HG03064 (cell line): ENCODE measurements around the gene PCDHGA2.
"Not testable (repeated sequence)": the region's sequence is repeated elsewhere in the genome, so short reads cannot be mapped to it uniquely, and the experiment has no call there.

Experiments
- ATAC-seq: cut with Tn5 transposase; IDR thresholded peaks from one replicate; pipeline ENCODE4 v1.9.1; 2021; ENCODE audit warnings: low read depth; ENCODE audit not compliant: unreplicated experiment

PCDHGA2 gene

DNA sequence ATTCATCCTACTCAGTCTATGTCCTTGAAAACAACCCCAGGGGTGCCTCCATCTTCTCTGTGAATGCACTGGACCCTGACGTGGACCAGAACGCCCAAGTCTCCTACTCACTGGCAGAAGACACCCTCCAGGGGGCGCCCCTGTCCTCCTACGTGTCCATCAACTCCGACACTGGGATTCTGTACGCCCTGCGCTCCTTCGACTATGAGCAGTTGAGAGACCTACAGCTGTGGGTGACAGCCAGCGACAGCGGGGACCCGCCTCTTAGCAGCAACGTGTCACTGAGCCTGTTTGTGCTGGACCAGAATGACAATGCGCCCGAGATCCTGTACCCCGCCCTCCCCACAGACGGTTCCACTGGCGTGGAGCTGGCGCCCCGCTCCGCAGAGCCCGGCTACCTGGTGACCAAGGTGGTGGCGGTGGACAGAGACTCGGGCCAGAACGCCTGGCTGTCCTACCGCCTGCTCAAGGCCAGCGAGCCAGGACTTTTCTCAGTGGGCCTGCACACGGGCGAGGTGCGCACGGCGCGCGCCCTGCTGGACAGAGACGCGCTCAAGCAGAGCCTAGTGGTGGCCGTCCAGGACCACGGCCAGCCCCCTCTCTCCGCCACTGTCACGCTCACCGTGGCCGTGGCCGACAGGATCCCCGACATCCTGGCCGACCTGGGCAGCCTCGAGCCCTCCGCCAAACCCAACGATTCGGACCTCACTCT lies 37.0 kb downstream of the PCDHGA2 start:
- ATAC-seq: not testable (repeated sequence)

DNA sequence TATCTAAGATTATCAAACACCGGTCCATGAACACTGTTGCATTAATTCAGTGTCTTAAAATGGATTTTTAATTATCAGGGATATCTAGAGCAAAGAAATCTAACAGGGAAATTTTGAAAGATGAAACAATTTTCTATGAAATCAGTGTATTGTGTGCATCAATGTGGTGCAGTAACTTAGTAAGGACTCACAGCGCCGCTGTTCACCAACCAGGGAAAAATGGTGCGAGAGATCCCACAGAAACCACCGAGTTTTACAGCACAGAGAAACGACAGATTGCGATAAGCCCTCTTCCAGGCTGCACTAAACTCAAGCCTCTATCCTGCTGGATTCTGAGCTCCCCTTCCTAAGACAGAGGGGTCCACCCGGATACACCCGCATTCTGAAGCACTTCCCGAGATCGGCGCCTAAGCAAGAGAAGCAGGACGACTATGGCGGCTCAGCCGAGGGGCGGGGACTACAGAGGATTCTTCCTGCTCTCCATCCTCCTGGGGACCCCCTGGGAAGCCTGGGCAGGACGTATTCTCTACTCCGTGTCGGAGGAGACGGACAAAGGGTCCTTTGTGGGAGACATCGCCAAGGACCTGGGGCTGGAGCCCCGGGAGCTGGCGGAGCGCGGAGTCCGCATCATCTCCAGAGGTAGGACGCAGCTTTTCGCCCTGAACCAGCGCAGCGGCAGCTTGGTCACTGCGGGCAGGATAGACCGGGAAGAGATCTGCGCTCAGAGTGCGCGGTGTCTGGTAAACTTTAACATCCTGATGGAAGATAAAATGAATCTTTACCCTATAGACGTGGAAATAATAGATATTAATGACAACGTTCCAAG lies 44.1 kb downstream of the PCDHGA2 start, which contains the start of gene PCDHGA7:
TSS of gene PCDHGA7 (plus strand) at position 274 of the 826 bp plus-strand sequence. CDS start at position 432, 158 bp downstream.
- ATAC-seq: no peak

DNA sequence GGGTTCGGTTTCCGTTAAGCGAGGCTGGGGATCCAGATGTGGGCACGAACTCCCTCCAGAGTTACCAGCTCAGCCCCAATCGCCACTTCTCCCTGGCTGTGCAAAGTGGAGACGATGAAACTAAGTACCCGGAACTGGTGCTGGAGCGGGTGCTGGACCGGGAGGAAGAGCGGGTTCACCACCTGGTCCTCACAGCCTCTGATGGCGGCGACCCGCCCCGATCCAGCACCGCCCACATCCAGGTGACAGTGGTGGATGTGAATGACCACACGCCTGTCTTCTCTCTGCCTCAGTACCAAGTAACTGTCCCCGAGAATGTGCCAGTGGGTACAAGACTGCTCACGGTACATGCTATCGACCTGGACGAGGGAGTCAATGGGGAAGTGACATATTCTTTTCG lies 44.8 kb downstream of the PCDHGA2 start:
- ATAC-seq: no peak

DNA sequence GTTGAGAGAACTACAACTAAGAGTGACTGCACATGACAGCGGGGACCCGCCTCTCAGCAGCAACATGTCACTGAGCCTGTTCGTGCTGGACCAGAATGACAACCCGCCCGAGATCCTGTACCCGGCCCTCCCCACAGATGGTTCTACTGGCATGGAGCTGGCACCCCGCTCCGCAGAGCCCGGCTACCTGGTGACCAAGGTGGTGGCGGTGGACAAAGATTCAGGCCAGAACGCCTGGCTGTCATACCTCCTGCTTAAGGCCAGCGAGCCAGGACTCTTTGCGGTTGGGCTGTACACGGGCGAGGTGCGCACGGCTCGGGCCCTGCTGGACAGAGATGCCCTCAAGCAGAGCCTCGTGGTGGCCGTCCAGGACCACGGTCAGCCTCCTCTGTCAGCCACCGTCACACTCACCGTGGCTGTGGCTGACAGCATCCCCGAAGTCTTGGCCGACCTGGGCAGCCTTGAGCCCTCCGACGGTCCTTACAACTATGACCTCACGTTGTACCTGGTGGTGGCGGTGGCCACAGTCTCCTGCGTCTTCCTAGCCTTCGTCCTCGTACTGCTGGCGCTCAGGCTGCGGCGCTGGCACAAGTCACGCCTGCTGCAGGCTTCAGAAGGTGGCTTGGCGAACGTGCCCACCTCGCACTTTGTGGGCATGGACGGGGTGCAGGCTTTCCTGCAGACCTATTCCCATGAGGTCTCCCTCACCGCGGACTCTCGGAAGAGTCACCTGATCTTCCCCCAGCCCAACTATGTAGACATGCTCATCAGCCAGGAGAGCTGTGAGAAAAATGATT lies 46.1 kb downstream of the PCDHGA2 start:
- ATAC-seq: no peak

DNA sequence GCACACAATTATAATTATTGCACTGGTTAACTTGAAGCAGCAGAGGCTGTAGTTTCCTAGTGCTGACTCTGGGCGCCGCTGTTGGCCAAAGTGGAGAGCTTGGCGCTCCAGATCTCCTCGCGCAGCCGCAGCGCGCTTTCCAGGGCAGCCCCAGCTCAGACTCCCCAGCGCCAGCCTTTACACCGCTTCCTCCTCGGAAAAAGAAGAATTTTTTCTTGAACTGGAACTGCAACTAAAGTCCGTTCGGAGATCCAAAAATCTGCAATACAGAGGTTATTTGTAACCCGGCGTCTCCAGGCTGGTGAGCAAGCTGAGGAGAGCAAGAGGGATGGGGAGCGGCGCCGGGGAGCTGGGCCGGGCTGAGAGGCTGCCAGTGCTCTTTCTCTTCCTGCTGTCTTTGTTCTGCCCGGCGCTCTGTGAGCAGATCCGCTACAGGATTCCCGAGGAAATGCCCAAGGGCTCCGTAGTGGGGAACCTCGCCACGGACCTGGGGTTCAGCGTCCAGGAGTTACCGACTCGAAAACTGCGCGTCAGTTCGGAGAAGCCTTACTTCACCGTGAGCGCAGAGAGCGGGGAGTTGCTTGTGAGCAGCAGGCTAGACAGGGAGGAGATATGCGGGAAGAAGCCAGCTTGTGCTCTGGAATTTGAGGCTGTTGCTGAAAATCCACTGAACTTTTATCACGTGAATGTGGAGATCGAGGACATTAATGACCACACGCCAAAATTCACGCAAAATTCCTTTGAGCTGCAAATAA lies 49.2 kb downstream of the PCDHGA2 start, which contains the start of gene PCDHGB4:
TSS of gene PCDHGB4 (plus strand) at position 142 of the 755 bp plus-strand sequence. CDS start at position 329, 187 bp downstream.
- ATAC-seq: peak; percentile 87

DNA sequence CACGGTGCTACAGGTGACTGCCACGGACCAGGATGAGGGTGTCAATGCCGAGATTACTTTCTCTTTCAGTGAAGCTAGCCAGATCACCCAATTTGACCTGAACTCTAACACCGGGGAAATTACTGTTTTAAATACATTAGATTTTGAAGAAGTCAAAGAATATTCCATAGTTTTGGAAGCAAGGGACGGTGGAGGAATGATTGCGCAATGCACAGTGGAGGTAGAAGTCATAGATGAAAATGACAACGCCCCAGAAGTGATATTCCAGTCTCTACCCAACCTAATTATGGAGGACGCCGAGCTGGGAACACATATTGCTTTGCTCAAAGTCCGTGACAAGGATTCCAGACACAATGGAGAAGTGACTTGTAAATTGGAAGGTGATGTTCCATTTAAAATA lies 50.1 kb downstream of the PCDHGA2 start:
- ATAC-seq: no peak

DNA sequence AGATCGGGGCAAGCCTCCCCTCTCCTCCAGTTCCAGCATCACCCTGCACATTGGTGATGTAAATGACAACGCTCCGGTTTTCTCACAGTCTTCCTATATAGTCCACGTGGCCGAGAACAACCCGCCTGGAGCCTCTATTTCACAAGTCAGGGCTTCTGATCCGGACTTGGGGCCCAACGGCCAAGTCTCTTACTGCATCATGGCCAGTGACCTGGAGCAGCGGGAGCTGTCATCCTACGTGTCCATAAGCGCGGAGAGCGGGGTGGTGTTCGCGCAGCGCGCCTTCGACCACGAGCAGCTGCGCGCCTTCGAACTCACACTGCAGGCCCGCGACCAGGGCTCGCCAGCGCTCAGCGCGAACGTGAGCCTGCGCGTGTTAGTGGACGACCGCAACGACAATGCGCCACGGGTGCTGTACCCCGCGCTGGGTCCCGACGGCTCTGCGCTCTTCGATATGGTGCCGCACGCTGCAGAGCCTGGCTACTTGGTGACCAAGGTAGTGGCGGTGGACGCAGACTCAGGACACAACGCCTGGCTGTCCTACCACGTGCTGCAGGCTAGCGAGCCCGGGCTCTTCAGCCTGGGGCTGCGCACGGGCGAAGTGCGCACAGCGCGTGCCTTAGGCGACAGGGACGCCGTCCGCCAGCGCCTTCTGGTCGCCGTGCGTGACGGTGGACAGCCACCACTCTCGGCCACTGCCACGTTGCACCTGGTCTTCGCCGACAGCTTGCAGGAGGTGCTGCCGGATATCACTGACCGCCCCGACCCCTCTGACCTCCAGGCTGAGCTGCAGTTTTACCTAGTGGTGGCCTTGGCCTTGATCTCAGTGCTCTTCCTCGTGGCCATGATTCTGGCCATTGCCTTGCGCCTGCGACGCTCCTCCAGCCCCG lies 50.8 kb downstream of the PCDHGA2 start:
- ATAC-seq: no peak

DNA sequence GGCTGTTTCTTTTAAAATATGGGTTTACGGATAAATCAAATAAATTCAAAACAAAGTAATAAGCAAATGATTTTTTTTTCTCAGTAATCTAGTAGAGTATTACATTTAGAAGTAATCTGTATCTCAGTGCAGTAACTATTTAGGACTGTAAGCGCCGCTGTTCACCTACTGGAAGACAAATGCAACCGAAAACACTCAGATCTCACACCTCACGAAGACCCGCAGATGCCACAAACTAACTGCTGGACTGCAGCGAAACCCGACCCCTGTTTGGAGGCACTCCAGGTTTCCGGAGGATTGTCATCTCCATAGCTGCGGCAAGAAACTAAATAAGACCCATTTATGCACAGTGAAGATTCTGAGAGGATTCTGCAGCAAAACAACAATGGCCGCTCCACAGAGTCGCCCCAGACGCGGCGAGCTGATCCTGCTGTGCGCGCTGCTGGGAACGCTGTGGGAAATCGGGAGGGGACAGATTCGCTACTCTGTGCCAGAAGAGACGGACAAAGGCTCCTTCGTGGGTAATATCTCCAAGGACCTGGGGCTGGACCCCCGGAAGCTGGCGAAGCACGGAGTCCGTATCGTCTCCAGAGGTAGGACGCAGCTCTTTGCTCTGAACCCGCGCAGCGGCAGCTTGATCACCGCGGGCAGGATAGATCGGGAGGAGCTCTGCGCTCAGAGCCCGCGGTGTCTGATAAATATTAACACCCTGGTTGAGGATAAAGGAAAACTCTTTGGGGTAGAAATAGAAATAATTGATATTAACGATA lies 54.1 kb downstream of the PCDHGA2 start, which contains the start of gene PCDHGA8:
TSS of gene PCDHGA8 (plus strand) at position 205 of the 770 bp plus-strand sequence. CDS start at position 386, 181 bp downstream.
- ATAC-seq: no peak
